HEK293 (cell line): ENCODE measurements around the gene CEP57L1.

Source experiments
- CTCF ChIA-PET: fragments of 350-600 bp; formaldehyde crosslinking; extraction: SDS; loops from one replicate; lab custom pipeline; 2021; ENCODE audit warnings: antibody characterized with exemption; lab: Yijun Ruan, JAX
- POLR2A ChIA-PET: fragments of 300-600 bp; formaldehyde crosslinking; extraction: SDS; loops from one replicate; lab custom pipeline; 2020; ENCODE audit warnings: antibody characterized with exemption, inconsistent platforms; lab: Yijun Ruan, JAX
- H3K27ac ChIP-seq: fragments of 200-500 bp; sonication (Bioruptor generic); 2 replicates; pipeline ENCODE4 v1.5.1; 2014; ENCODE audit warnings: low read depth, low read length, control low read depth, inconsistent platforms; ENCODE audit errors: extremely low read depth
- H3K36me3 ChIP-seq, 2 experiments: fragments of 200-500 bp in 1 of 2; sonication (Bioruptor generic) in 1 of 2; 1 replicate in 1 of 2; 2 replicates in 1 of 2; pipeline ENCODE4 v1.5.1; 2014 to 2017; ENCODE audit warnings: inconsistent platforms in 2 of 2, low read length in 2 of 2; ENCODE audit not compliant: control insufficient read depth in 2 of 2, insufficient read depth in 1 of 2
- H3K4me1 ChIP-seq: fragments of 200-500 bp; sonication (Bioruptor generic); 2 replicates; pipeline ENCODE4 v1.5.1; 2014; ENCODE audit warnings: mild to moderate bottlenecking, low read length, inconsistent platforms; ENCODE audit not compliant: control insufficient read depth, insufficient read depth
- H3K4me3 ChIP-seq: 2 replicates; pipeline ENCODE4 v1.5.1; 2011; ENCODE audit warnings: low read depth, mild to moderate bottlenecking, control low read depth, low read length, moderate library complexity
- H3K9me3 ChIP-seq: fragments of 200-500 bp; sonication (Bioruptor generic); 2 replicates; pipeline ENCODE4 v1.5.1; 2014; ENCODE audit warnings: low read depth, low read length, inconsistent platforms; ENCODE audit not compliant: control insufficient read depth, insufficient read depth
- GLIS1 ChIP-seq: fragments of 450-650 bp; formaldehyde crosslinking; IDR thresholded peaks from 2 replicates; pipeline ENCODE4 v1.5.1; 2016; ENCODE audit warnings: missing biosample characterization, missing genetic modification characterization
- MYNN ChIP-seq: fragments of 450-650 bp; formaldehyde crosslinking; IDR thresholded peaks from 2 replicates; pipeline ENCODE4 v1.5.1; 2016; ENCODE audit warnings: missing biosample characterization, missing genetic modification characterization, borderline replicate concordance
- OSR2 ChIP-seq: fragments of 450-650 bp; formaldehyde crosslinking; IDR thresholded peaks from 2 replicates; pipeline ENCODE4 v1.5.1; 2016; ENCODE audit warnings: missing biosample characterization, missing genetic modification characterization
- ZNF114 ChIP-seq: fragments of 450-650 bp; formaldehyde crosslinking; IDR thresholded peaks from 2 replicates; pipeline ENCODE4 v1.5.0; 2017; ENCODE audit warnings: missing biosample characterization, missing genetic modification characterization
- ZNF121 ChIP-seq: fragments of 450-650 bp; formaldehyde crosslinking; IDR thresholded peaks from 2 replicates; pipeline ENCODE4 v1.5.1; 2016; ENCODE audit warnings: missing biosample characterization, missing genetic modification characterization
- ZNF16 ChIP-seq: fragments of 450-650 bp; formaldehyde crosslinking; IDR thresholded peaks from 2 replicates; pipeline ENCODE4 v1.5.1; 2016; ENCODE audit warnings: low read depth, missing biosample characterization, missing genetic modification characterization
- ZNF2 ChIP-seq: fragments of 450-650 bp; formaldehyde crosslinking; IDR thresholded peaks from 2 replicates; pipeline ENCODE4 v1.5.1; 2016; ENCODE audit warnings: missing biosample characterization, missing genetic modification characterization
- ZNF223 ChIP-seq: fragments of 450-650 bp; formaldehyde crosslinking; IDR thresholded peaks from 2 replicates; pipeline ENCODE4 v1.5.1; 2016; ENCODE audit warnings: missing biosample characterization, missing genetic modification characterization
- ZNF274 ChIP-seq, 2 experiments: fragments of 200-500 bp in 1 of 2; fragments of 450-650 bp in 1 of 2; sonication (Bioruptor generic) in 1 of 2; formaldehyde crosslinking in 1 of 2; IDR thresholded peaks; 2 replicates each; pipeline versions ENCODE4 v1.5.1 to v1.6.1; 2014 to 2016; ENCODE audit warnings: borderline replicate concordance in 1 of 2, inconsistent platforms in 1 of 2, low read length in 1 of 2, missing biosample characterization in 1 of 2, missing genetic modification characterization in 1 of 2
- ZNF302 ChIP-seq: fragments of 450-650 bp; formaldehyde crosslinking; IDR thresholded peaks from 2 replicates; pipeline ENCODE4 v1.5.1; 2016; ENCODE audit warnings: missing biosample characterization, missing genetic modification characterization, low read depth
- ZNF501 ChIP-seq: fragments of 450-650 bp; formaldehyde crosslinking; IDR thresholded peaks from 2 replicates; pipeline ENCODE4 v1.5.1; 2016; ENCODE audit warnings: missing biosample characterization, missing genetic modification characterization
- ZNF544 ChIP-seq: fragments of 450-650 bp; formaldehyde crosslinking; IDR thresholded peaks from 2 replicates; pipeline ENCODE4 v1.5.0; 2017; ENCODE audit warnings: missing biosample characterization, missing genetic modification characterization
- ZNF600 ChIP-seq: fragments of 450-650 bp; formaldehyde crosslinking; IDR thresholded peaks from 2 replicates; pipeline ENCODE4 v1.5.1; 2016; ENCODE audit warnings: missing biosample characterization, missing genetic modification characterization
- ZNF610 ChIP-seq: fragments of 450-650 bp; formaldehyde crosslinking; IDR thresholded peaks from 2 replicates; pipeline ENCODE4 v1.5.1; 2016; ENCODE audit warnings: missing biosample characterization, missing genetic modification characterization, borderline replicate concordance
- ZNF76 ChIP-seq: fragments of 450-650 bp; formaldehyde crosslinking; IDR thresholded peaks from 2 replicates; pipeline ENCODE4; 2016; ENCODE audit warnings: low read depth, missing biosample characterization, missing genetic modification characterization, borderline replicate concordance
- TF ChIP-seq, protein P1 (sequence below): fragments of 450-650 bp; formaldehyde crosslinking; IDR thresholded peaks from 2 replicates; pipeline ENCODE4 v1.5.1; 2017; ENCODE audit warnings: missing biosample characterization, missing genetic modification characterization
- TF ChIP-seq, protein P2 (sequence below): fragments of 450-650 bp; formaldehyde crosslinking; optimal IDR thresholded peaks from 2 replicates; pipeline ENCODE3; 2016; ENCODE audit warnings: missing biosample characterization, mild to moderate bottlenecking, missing genetic modification characterization
- TF ChIP-seq, protein P3 (sequence below): fragments of 450-650 bp; formaldehyde crosslinking; IDR thresholded peaks from 2 replicates; pipeline ENCODE4 v1.5.1; 2016; ENCODE audit warnings: missing biosample characterization, missing genetic modification characterization

CEP57L1 gene

DNA sequence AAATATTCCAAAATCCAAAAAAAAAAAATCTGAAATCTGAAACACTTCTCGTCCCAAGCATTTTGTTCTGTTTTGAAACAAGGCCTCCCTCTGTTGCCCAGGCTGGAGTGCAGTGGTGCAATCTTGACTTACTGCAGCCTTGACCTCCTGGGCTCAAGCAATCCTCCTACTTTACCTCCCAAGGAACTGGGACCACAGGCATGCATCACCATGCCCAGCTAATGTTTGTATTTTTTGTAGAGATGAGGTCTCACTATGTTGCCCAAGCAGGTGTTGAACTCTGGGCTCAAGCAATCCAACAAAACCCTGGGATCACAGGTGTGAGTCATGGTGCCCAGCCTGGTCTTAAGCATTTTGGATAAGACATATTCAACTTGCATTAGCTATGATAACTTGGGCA, 14.3 kb upstream of the CEP57L1 start:
- CTCF ChIA-PET, result interaction anchor here (0.9 to 1.8 kb wide), 2 partner anchors 8 to 309 kb away, joined by 3 to 10 read pairs; no protein-coding TSS in a partner anchor

DNA sequence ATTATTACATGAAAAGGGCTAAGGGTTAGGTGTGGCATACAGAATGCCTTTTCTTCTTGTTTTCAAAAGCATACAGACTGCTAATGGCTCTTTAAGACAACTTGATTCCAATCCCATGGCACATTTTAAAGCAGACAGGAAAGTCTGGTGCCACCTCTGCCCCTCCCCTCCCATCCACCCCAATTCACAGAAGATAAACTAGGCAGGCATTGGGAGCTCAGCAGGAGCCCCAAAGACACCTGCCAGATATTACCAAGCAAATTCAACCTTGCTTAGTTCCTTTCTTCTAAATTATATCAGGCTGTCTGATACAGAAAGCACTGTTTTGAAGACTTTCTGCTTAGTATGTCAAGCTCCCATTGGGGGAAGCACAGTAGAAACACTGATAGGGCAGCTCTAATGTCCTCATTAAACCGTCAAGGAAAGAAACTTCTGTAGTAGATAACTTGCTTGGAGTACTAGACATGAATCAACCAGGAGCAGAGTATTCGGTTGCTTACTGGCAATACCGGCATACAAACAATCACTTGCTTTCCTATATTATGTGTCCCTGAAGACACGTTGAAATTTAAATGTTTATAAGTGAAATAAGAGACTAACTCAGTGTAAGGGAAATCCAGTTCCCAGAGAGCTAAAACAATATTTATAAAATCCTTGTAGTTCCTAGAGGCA, 13.7 kb upstream of the CEP57L1 start:
- Histone ChIP-seq H3K36me3 (no peaks in the 10 kb centered on the region), H3K9me3 (no peaks in the 10 kb centered on the region)
- POLR2A ChIA-PET, result interaction anchor here (0.7 to 1.4 kb wide), 3 partner anchors 13 to 301 kb away, joined by 3 to 8 read pairs (median 3); partner anchors contain the start of genes CD164 and SESN1
- TF ChIP-seq ZNF223 (tag by site-specific recombination) (no peak), ZNF274 (IDR thresholded peaks at IDR 0.05; ENCODE audit: low read length) (no peak), ZNF274 (tag by site-specific recombination; IDR thresholded peaks at IDR 0.05; ENCODE audit: borderline replicate concordance) (no peak), ZNF121 (no peak), ZNF610 (tag by site-specific recombination) (no peak), OSR2 (tag by site-specific recombination) (peak; percentile 53; the same call in 1 of the 2 replicates), ZNF114 (tag by site-specific recombination) (no peak), ZNF544 (tag by site-specific recombination) (no peak), ZNF302 (tag by site-specific recombination) (no peak)
- TF ChIP-seq, protein P1, sequence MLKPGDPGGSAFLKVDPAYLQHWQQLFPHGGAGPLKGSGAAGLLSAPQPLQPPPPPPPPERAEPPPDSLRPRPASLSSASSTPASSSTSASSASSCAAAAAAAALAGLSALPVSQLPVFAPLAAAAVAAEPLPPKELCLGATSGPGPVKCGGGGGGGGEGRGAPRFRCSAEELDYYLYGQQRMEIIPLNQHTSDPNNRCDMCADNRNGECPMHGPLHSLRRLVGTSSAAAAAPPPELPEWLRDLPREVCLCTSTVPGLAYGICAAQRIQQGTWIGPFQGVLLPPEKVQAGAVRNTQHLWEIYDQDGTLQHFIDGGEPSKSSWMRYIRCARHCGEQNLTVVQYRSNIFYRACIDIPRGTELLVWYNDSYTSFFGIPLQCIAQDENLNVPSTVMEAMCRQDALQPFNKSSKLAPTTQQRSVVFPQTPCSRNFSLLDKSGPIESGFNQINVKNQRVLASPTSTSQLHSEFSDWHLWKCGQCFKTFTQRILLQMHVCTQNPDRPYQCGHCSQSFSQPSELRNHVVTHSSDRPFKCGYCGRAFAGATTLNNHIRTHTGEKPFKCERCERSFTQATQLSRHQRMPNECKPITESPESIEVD (tag by site-specific recombination), result peak; percentile 25; the same call in 1 of the 2 replicates
- TF ChIP-seq, protein P2, sequence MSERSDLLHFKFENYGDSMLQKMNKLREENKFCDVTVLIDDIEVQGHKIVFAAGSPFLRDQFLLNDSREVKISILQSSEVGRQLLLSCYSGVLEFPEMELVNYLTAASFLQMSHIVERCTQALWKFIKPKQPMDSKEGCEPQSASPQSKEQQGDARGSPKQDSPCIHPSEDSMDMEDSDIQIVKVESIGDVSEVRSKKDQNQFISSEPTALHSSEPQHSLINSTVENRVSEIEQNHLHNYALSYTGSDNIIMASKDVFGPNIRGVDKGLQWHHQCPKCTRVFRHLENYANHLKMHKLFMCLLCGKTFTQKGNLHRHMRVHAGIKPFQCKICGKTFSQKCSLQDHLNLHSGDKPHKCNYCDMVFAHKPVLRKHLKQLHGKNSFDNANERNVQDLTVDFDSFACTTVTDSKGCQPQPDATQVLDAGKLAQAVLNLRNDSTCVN (tag by site-specific recombination), result no peak
- TF ChIP-seq, protein P3, sequence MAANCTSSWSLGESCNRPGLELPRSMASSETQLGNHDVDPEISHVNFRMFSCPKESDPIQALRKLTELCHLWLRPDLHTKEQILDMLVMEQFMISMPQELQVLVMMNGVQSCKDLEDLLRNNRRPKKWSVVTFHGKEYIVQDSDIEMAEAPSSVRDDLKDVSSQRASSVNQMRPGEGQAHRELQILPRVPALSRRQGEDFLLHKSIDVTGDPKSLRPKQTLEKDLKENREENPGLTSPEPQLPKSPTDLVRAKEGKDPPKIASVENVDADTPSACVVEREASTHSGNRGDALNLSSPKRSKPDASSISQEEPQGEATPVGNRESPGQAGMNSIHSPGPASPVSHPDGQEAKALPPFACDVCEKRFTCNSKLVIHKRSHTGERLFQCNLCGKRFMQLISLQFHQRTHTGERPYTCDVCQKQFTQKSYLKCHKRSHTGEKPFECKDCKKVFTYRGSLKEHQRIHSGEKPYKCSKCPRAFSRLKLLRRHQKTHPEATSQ, result no peak
- TF ChIP-seq, all 188 proteins: peak for 2
- 0 out of 2 replicates have a peak overlapping the region, but pooled peaks have one; percentile 7 for H3K27ac ChIP-seq
- H3K4me3 ChIP-seq, result no peak overlapping the region
- CTCF ChIA-PET, result interaction anchor here (0.7 to 1.8 kb wide), 4 partner anchors 8 to 394 kb away, joined by 3 to 10 read pairs (median 3); no protein-coding TSS in a partner anchor
- H3K4me1 ChIP-seq, result peaks cover 13% of the 10 kb centered on the region

More for the DNA sequence above, 14.3 kb upstream of the CEP57L1 start:
- peaks cover 19% of the 10 kb centered on the region for H3K4me1 ChIP-seq
- no peaks in the 10 kb centered on the region for H3K9me3 ChIP-seq
- no peaks in the 10 kb centered on the region for H3K36me3 ChIP-seq
- no peak overlapping the region for H3K4me3 ChIP-seq
- no peak for TF ChIP-seq ZNF76
- no peak for TF ChIP-seq MYNN
- TF ChIP-seq ZNF600, result peak; percentile 56
- no peak for TF ChIP-seq ZNF610 (tag by site-specific recombination)
- no peak for TF ChIP-seq ZNF501 (tag by site-specific recombination)
- TF ChIP-seq GLIS1 (tag by site-specific recombination), result peak; percentile 44; the same call in 1 of the 2 replicates
- no peak for TF ChIP-seq ZNF2 (tag by site-specific recombination)
- no peak for TF ChIP-seq ZNF16 (tag by site-specific recombination)
- TF ChIP-seq, all 188 proteins: peak for 2
- POLR2A ChIA-PET, result interaction anchor here (0.7 to 1.4 kb wide), 3 partner anchors 13 to 302 kb away, joined by 3 to 8 read pairs (median 3); partner anchors contain the start of genes CD164 and SESN1
- H3K27ac ChIP-seq, result no peak overlapping the region
